Upper lobe of left lung (tissue), 4 donors: ENCODE measurements around the gene EPHA8.

Source experiments
- EP300 ChIP-seq, 4 donors: sonication (generic); formaldehyde crosslinking; IDR thresholded peaks; one replicate each; pipeline ENCODE4 v1.5.1; 2017; ENCODE audit warnings: antibody characterized with exemption in 4 of 4, control low read depth in 2 of 4
- POLR2A ChIP-seq, 4 donors: fragments of 450-650 bp; IDR thresholded peaks; one replicate each; pipeline ENCODE4 v1.5.1; 2016 to 2017; ENCODE audit warnings: antibody characterized with exemption in 4 of 4, mild to moderate bottlenecking in 2 of 4

GRCh38 chr1:22600071-22600816, 37.0 kb downstream of the EPHA8 start:
- TF ChIP-seq POLR2A (IDR thresholded peaks at IDR 0.05) (no peak), EP300 (IDR thresholded peaks at IDR 0.05) (no peak)
